Measurements from ENCODE around the gene TNFSF8. TPM values are rescaled to one million over a fixed set of nuclear protein-coding genes. Genes with fewer than 3 reads are reported as not detected.

The TNFSF8 gene
- total and polyA plus RNA-seq, 7 donors = 0.60 to 11.7 (median 1.8) TPM

GRCh38 chr9:114852050-114852594 lies 78.3 kb downstream of the TNFSF8 start:
- peak overlapping the region in 3 of 4 donors; percentile 20 to 46 (median 27) for H3K27ac ChIP-seq
- H3K4me3 ChIP-seq = no peak overlapping the region
- intact Hi-C loops (cut with DNase I) = no loop called here
- H3K9me3 ChIP-seq = no peaks in the 10 kb centered on the region
- no peaks in the 10 kb centered on the region for H3K36me3 ChIP-seq
- H3K27me3 ChIP-seq = no peaks in the 10 kb centered on the region
- TF ChIP-seq CTCF (IDR thresholded peaks at IDR 0.05) = no peak
- no peak for TF ChIP-seq POLR2AphosphoS5 (IDR thresholded peaks at IDR 0.05)
- no peak for TF ChIP-seq EP300 (IDR thresholded peaks at IDR 0.05)
- no peak for TF ChIP-seq POLR2A (IDR thresholded peaks at IDR 0.05)
- DNase-seq = no peak
- WGBS, 2 donors = 40 to 53% methylated on average over 4 of the region's 4 CpGs
- H3K4me1 ChIP-seq = peaks cover 0 to 29% (median 17%) of the 10 kb centered on the region in 4 donors

GRCh38 chr9:114851306-114851705 lies 79.1 kb downstream of the TNFSF8 start:
- DNase-seq = no peak
- Histone ChIP-seq H3K9me3 (no peaks in the 10 kb centered on the region), H3K27me3 (no peaks in the 10 kb centered on the region), H3K27ac (no peak overlapping the region), H3K36me3 (no peaks in the 10 kb centered on the region), H3K4me3 (no peak overlapping the region), H3K4me1 (peaks cover 0 to 25% (median 13%) of the 10 kb centered on the region in 4 donors)
- TF ChIP-seq POLR2AphosphoS5 (IDR thresholded peaks at IDR 0.05) (no peak), EP300 (IDR thresholded peaks at IDR 0.05) (no peak), CTCF (IDR thresholded peaks at IDR 0.05) (no peak), POLR2A (IDR thresholded peaks at IDR 0.05) (no peak)
- intact Hi-C loops (cut with DNase I) = no loop called here
- 78 to 92% methylated on average over 3 of the region's 3 CpGs for whole genome bisulfite sequencing, 2 donors

Other genes with a start within 250 kb of the TNFSF8 start
- gene TEX48, start 248.4 kb downstream of the TNFSF8 start, total RNA-seq = not detected
- gene TEX48, start 248.4 kb downstream of the TNFSF8 start, polyA plus RNA-seq = not detected
- 10 to 100 TPM in 2 of 4 donors, 1 to 10 TPM in 2; 2.3 to 13.2 (median 10.1) TPM for gene TNFSF15, start 124.6 kb downstream of the TNFSF8 start, total RNA-seq
- gene TNFSF15, start 124.6 kb downstream of the TNFSF8 start, polyA plus RNA-seq = 1 to 10 TPM in 1 of 3 donors, under 1 TPM in 2; 0.60 to 1.5 (median 0.92) TPM
- gene TNC, start 187.6 kb upstream of the TNFSF8 start, total RNA-seq = 100 to 1,000 TPM; 127 to 742 (median 590) TPM
- gene TNC, start 187.6 kb upstream of the TNFSF8 start, polyA plus RNA-seq = 10 to 100 TPM in 1 of 3 donors, 1 to 10 TPM in 1, under 1 TPM in 1; 0.69 to 37.8 (median 1.2) TPM

Data from sigmoid colon (tissue), 7 donors.